ENCODE measurements around the gene PODN. TPM values are rescaled to one million over a fixed set of nuclear protein-coding genes. Genes with fewer than 3 reads are reported as not detected.

The PODN gene, protein sequence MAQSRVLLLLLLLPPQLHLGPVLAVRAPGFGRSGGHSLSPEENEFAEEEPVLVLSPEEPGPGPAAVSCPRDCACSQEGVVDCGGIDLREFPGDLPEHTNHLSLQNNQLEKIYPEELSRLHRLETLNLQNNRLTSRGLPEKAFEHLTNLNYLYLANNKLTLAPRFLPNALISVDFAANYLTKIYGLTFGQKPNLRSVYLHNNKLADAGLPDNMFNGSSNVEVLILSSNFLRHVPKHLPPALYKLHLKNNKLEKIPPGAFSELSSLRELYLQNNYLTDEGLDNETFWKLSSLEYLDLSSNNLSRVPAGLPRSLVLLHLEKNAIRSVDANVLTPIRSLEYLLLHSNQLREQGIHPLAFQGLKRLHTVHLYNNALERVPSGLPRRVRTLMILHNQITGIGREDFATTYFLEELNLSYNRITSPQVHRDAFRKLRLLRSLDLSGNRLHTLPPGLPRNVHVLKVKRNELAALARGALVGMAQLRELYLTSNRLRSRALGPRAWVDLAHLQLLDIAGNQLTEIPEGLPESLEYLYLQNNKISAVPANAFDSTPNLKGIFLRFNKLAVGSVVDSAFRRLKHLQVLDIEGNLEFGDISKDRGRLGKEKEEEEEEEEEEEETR
- 100 to 1,000 TPM in 3 of 4 donors, 10 to 100 TPM in 1; 88.4 to 197 (median 150) TPM for total RNA-seq

DNA sequence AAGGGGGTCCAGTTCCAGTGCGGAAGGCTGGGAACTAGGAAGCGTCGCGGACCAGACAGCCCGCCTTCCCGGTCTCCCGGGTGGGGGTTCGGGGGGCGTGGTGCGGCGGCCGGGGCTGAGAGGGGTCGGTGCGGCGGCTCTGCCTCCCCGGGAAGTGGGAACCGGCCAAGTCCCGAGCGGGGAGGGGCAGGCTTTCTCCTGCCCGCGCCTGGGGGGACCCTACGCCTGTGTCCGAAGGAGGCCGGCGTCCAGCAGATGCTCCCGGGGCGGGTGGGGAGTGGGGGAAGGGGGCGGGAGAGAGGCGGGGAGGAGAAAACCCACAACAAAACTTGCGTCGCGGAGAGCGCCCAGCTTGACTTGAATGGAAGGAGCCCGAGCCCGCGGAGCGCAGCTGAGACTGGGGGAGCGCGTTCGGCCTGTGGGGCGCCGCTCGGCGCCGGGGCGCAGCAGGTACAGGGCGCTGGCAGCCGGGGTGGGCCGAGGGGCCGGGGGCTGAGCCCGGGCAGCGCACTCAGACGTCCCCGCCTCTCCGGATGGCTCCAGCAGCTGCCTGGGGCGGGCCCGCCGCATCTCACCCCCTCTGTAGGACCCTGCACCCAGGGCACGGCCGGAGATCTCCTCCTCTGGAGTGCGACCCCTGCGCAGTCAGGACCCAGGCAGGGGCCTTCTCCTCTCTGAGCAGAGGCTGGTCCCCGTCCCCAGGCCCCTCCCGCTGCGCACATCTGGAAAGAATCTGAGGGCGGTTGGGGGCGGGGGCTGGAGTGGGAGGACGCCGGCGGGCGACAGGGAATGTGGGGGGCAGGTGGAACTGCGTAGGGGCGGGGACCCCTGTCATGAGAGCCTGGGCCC, at the start of gene PODN:
PODN (plus strand) TSS at position 355 of the 849 bp plus-strand sequence. CDS start 7,643 bp downstream, outside the sequence.
- TF ChIP-seq, protein P1, sequence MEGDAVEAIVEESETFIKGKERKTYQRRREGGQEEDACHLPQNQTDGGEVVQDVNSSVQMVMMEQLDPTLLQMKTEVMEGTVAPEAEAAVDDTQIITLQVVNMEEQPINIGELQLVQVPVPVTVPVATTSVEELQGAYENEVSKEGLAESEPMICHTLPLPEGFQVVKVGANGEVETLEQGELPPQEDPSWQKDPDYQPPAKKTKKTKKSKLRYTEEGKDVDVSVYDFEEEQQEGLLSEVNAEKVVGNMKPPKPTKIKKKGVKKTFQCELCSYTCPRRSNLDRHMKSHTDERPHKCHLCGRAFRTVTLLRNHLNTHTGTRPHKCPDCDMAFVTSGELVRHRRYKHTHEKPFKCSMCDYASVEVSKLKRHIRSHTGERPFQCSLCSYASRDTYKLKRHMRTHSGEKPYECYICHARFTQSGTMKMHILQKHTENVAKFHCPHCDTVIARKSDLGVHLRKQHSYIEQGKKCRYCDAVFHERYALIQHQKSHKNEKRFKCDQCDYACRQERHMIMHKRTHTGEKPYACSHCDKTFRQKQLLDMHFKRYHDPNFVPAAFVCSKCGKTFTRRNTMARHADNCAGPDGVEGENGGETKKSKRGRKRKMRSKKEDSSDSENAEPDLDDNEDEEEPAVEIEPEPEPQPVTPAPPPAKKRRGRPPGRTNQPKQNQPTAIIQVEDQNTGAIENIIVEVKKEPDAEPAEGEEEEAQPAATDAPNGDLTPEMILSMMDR (IDR thresholded peaks at IDR 0.05; ENCODE audit: low read depth) = no peak

GRCh38 chr1:53014791-53015507, 47.1 kb upstream of the PODN start:
- TF ChIP-seq, protein P1 (IDR thresholded peaks at IDR 0.05; ENCODE audit: low read depth) = no peak

GRCh38 chr1:53015508-53015860, 46.5 kb upstream of the PODN start:
- TF ChIP-seq, protein P1 (IDR thresholded peaks at IDR 0.05; ENCODE audit: low read depth) = no peak

- TF ChIP-seq, protein P1 (IDR thresholded peaks at IDR 0.05; ENCODE audit: low read depth) = no peak
Measured at GRCh38 chr1:53016705-53017104, 45.3 kb upstream of the PODN start.

DNA sequence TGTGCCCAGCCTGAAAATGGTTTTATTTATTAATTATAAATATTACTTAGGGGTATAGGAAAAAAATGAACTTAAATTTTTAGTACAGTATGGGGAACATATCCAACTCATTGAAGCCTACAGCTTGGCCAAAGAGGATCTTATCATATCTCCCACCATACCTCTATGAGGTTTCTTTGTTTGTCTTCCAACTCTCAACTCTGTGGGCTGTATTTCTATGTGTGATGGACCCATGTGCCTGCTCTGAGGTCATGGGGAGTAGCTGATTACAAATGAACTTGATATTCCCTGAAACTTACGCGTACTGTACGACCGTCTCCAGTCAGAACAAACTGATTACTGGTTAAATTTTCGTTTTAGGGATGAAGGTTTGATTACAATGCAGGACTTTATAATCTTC, 41.4 kb upstream of the PODN start:
- TF ChIP-seq, protein P1 (IDR thresholded peaks at IDR 0.05; ENCODE audit: low read depth) = no peak

DNA sequence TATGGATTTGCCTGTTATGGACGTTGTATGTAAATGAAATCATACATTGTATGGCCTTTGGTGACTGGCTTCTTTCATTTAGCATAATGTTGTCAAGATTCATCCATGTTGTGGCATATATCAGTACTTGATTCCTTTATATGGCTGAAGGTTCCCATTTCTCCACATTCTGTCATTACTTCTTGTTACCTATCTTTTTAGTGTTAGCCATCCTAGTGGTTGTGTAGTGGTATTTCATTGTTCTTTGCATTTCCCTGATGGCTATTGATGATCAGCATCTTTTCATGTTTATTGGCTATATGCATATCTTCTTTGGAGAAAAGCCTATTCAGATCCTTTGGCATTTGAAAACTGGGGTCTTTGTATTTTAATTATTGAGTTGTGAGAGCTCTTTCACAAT, 39.8 kb upstream of the PODN start:
- TF ChIP-seq, protein P1 (IDR thresholded peaks at IDR 0.05; ENCODE audit: low read depth) = no peak
